Endothelial cell of umbilical vein (primary cell): ENCODE results near the gene CHD9. TPM values are rescaled to one million over a fixed set of nuclear protein-coding genes. Genes with fewer than 3 reads are reported as not detected.
A peak's percentile ranks its signal among the peaks of the same experiment; 100 is the strongest.

ENCODE experiments used
- BruUV-seq: library from RNA; stranded (reverse); fragments of 400-500 nt; replicated peaks from 2 replicates; lab custom pipeline; 2021; lab: Mats Ljungman, UMichigan
- CTCF ChIA-PET: fragments of 300-600, 350-600 bp; sonication (Branson Sonifier 250); formaldehyde crosslinking; loops from one replicate; lab custom pipeline; 2021; ENCODE audit warnings: antibody characterized with exemption, inconsistent platforms; lab: Charles Lee
- POLR2A ChIA-PET: fragments of 300-600, 350-600 bp; sonication (Branson Sonifier 250); formaldehyde crosslinking; loops from one replicate; lab custom pipeline; 2021; ENCODE audit warnings: antibody characterized with exemption, inconsistent platforms; lab: Charles Lee
- DNase-seq: peaks from one replicate; pipeline ENCODE4 v3.0.0-alpha.2; 2011; ENCODE audit warnings: low read depth, low spot score
- FAIRE-seq: peaks from 2 replicates; lab custom pipeline; 2011; peaks lifted over from hg19 to GRCh38; lab: Jason Lieb, UNC
- H2AFZ ChIP-seq: 2 replicates; pipeline ENCODE4 v1.6.0; 2012; ENCODE audit warnings: low read depth, low read length, control low read depth, inconsistent platforms
- H3K27ac ChIP-seq: 2 replicates; pipeline ENCODE4 v1.5.1; 2011; ENCODE audit warnings: low read depth, mild to moderate bottlenecking, control low read depth, low read length, moderate library complexity; ENCODE audit not compliant: insufficient read depth
- H3K27me3 ChIP-seq, 2 experiments: 2 replicates each; pipeline versions ENCODE4 v1.6.0 to v1.6.1; 2011; ENCODE audit warnings: low read length in 2 of 2, mixed read lengths in 1 of 2; ENCODE audit not compliant: control insufficient read depth in 2 of 2, insufficient read depth in 2 of 2
- H3K36me3 ChIP-seq, 2 experiments: 2 replicates in 1 of 2; 3 replicates in 1 of 2; pipeline ENCODE4 v1.5.1; 2011; ENCODE audit warnings: low read length in 2 of 2, mild to moderate bottlenecking in 1 of 2, moderate library complexity in 1 of 2; ENCODE audit not compliant: control insufficient read depth in 2 of 2, insufficient read depth in 2 of 2; ENCODE audit errors: extremely low read depth in 1 of 2
- H3K4me1 ChIP-seq: 3 replicates; pipeline ENCODE4 v1.5.1; 2011; ENCODE audit warnings: mild to moderate bottlenecking, low read length; ENCODE audit not compliant: control insufficient read depth, insufficient read depth; ENCODE audit errors: extremely low read depth
- H3K4me2 ChIP-seq: 2 replicates; pipeline ENCODE4 v1.6.1; 2011; ENCODE audit warnings: low read length, control low read depth, mixed read lengths; ENCODE audit not compliant: insufficient read depth
- H3K4me3 ChIP-seq, 3 experiments: fragments of 200-600 bp in 1 of 3; sonication (generic), shearing (Covaris generic) in 1 of 3; replicated peaks in 1 of 3; 2 replicates each; pipeline ENCODE4 v1.5.1; 2011 to 2016; ENCODE audit warnings: control low read depth in 3 of 3, low read length in 3 of 3, mild to moderate bottlenecking in 2 of 3, inconsistent platforms in 1 of 3, low read depth in 1 of 3, moderate library complexity in 1 of 3; ENCODE audit not compliant: insufficient read depth in 1 of 3
- H3K79me2 ChIP-seq: 2 replicates; pipeline ENCODE4 v1.6.0; 2012; ENCODE audit warnings: low read length, inconsistent platforms; ENCODE audit not compliant: control insufficient read depth, insufficient read depth
- H3K9ac ChIP-seq: replicated peaks from 2 replicates; pipeline ENCODE3; 2011; ENCODE audit warnings: low read length, control low read depth; ENCODE audit not compliant: insufficient read depth; ENCODE audit errors: extremely low read depth
- H3K9me1 ChIP-seq: replicated peaks from 3 replicates; pipeline ENCODE4 v1.6.0; 2011; ENCODE audit warnings: mild to moderate bottlenecking, low read length; ENCODE audit not compliant: control insufficient read depth, insufficient read depth; ENCODE audit errors: extremely low read depth
- H3K9me3 ChIP-seq: replicated peaks from 2 replicates; pipeline ENCODE4 v1.5.1; 2012; ENCODE audit warnings: low read length, inconsistent platforms; ENCODE audit not compliant: control insufficient read depth, insufficient read depth
- H4K20me1 ChIP-seq: replicated peaks from 2 replicates; pipeline ENCODE3; 2011; ENCODE audit warnings: mild to moderate bottlenecking, low read length; ENCODE audit not compliant: control insufficient read depth, insufficient read depth; ENCODE audit errors: extremely low read depth
- CTCF ChIP-seq, 2 donors: IDR thresholded peaks; 1 replicate in 1 of 2; 2 replicates in 1 of 2; pipeline ENCODE4 v1.5.1; 2011; ENCODE audit warnings: low read length in 2 of 2, mild to moderate bottlenecking in 2 of 2, moderate library complexity in 2 of 2, control low read depth in 1 of 2, inconsistent platforms in 1 of 2, low read depth in 1 of 2; ENCODE audit not compliant: insufficient read depth in 1 of 2; ENCODE audit errors: extremely low read depth in 1 of 2
- EZH2 ChIP-seq: IDR thresholded peaks from 2 replicates; pipeline ENCODE4 v1.6.1; 2012; ENCODE audit warnings: borderline replicate concordance, low read depth, mild to moderate bottlenecking, moderate library complexity, low read length, inconsistent platforms; ENCODE audit not compliant: severe bottlenecking
- FOS ChIP-seq: IDR thresholded peaks from 2 replicates; pipeline ENCODE4 v1.6.1; 2011; ENCODE audit warnings: mild to moderate bottlenecking, low read length, moderate library complexity, borderline replicate concordance; ENCODE audit not compliant: insufficient read depth
- GATA2 ChIP-seq: IDR thresholded peaks from 2 replicates; pipeline ENCODE4 v1.7.0; 2011; ENCODE audit warnings: low read depth, mild to moderate bottlenecking, moderate library complexity, mixed read lengths, low read length; ENCODE audit not compliant: insufficient read length, insufficient read depth
- JUN ChIP-seq: IDR thresholded peaks from 2 replicates; pipeline ENCODE4 v1.6.1; 2011; ENCODE audit warnings: borderline replicate concordance, low read depth; ENCODE audit not compliant: insufficient read length, insufficient read depth
- MAX ChIP-seq: IDR thresholded peaks from 2 replicates; pipeline ENCODE4 v1.6.1; 2011; ENCODE audit not compliant: insufficient read depth, insufficient read length
- MYC ChIP-seq: IDR thresholded peaks from one replicate; pipeline ENCODE4 v1.6.1; 2011; ENCODE audit warnings: mild to moderate bottlenecking, low read depth, low read length
- POLR2A ChIP-seq: IDR thresholded peaks from 2 replicates; pipeline ENCODE4 v1.6.1; 2012; ENCODE audit warnings: low read depth, mild to moderate bottlenecking, control low read depth, low read length
- POLR2AphosphoS5 ChIP-seq: IDR thresholded peaks from 2 replicates; pipeline ENCODE4 v1.6.1; 2012; ENCODE audit warnings: low read depth, mild to moderate bottlenecking, control low read depth, low read length, moderate library complexity; ENCODE audit not compliant: insufficient read depth
- dilution Hi-C: fragments of 300-500 bp; cut with MboI; formaldehyde crosslinking; loops from one replicate; pipeline ENCODE4 v1.15.0; 2019; ENCODE audit warnings: low sequenced_read_pairs; ENCODE audit not compliant: extremely low pct_ligation_motif_present
- intact Hi-C: fragments of 100-400 bp; cut with micrococcal nuclease; formaldehyde crosslinking; loops from one replicate; pipeline ENCODE4 v1.10.0; 2022
- polyA plus RNA-seq, 4 experiments: library from polyadenylated mRNA; depleted of rRNA in 3 of 4; stranded (reverse) in 3 of 4; unstranded in 1 of 4; fragments of >200 nt; gene quantifications; 2 replicates each; pipeline versions ENCODE4 v1.2.1 to v1.2.3, GENCODE V29; 2011 to 2012; ENCODE audit warnings: missing spikeins in 1 of 4
- total RNA-seq: library from RNA; stranded (reverse); gene quantifications from 2 replicates; pipeline ENCODE4 v1.2.3, GENCODE V29; 2021

Gene CHD9
- total and polyA plus RNA-seq, 2 donors (not counting 3 experiments of a cell fraction or from before 2014, with no cell fraction given) = 9.9 to 59.2 TPM

- FAIRE-seq (peak; percentile 75), DNase-seq (peak; percentile 96)
- Histone ChIP-seq H3K27ac (peak overlapping the region; percentile 89), H2AFZ (peak overlapping the region; percentile 97), H4K20me1 (peaks cover 2% of the 10 kb centered on the region), H3K27me3 (no peaks in the 10 kb centered on the region), H3K4me3 (peak overlapping the region; percentile 71 to 92 (median 74)), H3K9me1 (no peaks in the 10 kb centered on the region), H3K4me1 (peaks cover 18% of the 10 kb centered on the region), H3K9me3 (no peaks in the 10 kb centered on the region), H3K79me2 (peaks cover 14% of the 10 kb centered on the region), H3K4me2 (peak overlapping the region; percentile 87), H3K36me3 (no peaks in the 10 kb centered on the region), H3K9ac (peak overlapping the region; percentile 89)
- dilution Hi-C loops (no loop called here), intact Hi-C loops (loop anchor here (1.0 kb wide), 3 partner anchors 75 to 89 kb away; no protein-coding TSS in a partner anchor)
- POLR2A ChIA-PET = no interaction called here
- TF ChIP-seq POLR2A (peak; percentile 68), MYC (no peak), FOS (no peak), GATA2 (no peak), JUN (no peak), CTCF (IDR thresholded peaks at IDR 0.05; ENCODE audit: extremely low read depth in 1 of 2, insufficient read depth in 1 of 2, low read depth in 1 of 2, low read length in 2 of 2) (peak; percentile 55 to 63), EZH2 (no peak), POLR2AphosphoS5 (peak; percentile 71), MAX (no peak)
- no TSS peak for BruUV-seq
- CTCF ChIA-PET = interaction anchor here (0.9 to 2.6 kb wide), 8 partner anchors 15 to 153 kb away, joined by 3 to 36 read pairs (median 6); partner anchors contain the start of gene CHD9
Measured at GRCh38 chr16:53130159-53131049, 75.6 kb downstream of the CHD9 start.
